SK-MEL-5 (cell line): ENCODE results near the gene SLX9. TPM values are rescaled to one million over a fixed set of nuclear protein-coding genes. Genes with fewer than 3 reads are reported as not detected.

Experiments used
- DNase-seq: peaks from one replicate; pipeline ENCODE4 v3.0.0-alpha.2; 2016; ENCODE audit warnings: low read depth, low spot score
- in situ Hi-C: cut with HindIII; loops from 2 replicates; pipeline ENCODE4 v1.10.0; 2016; ENCODE audit warnings: low sequenced_read_pairs, high pct_unique_total_duplicates, low pct_unique_long_range_greater_than_20kb
- total RNA-seq: library from RNA; depleted of rRNA; stranded (reverse); fragments of >200 nt; shearing (Covaris generic); gene quantifications from 2 replicates; pipeline ENCODE4 v1.2.3, GENCODE V29; 2014

Gene SLX9
- total RNA-seq, 1 experiment from 2014 or later = 34.9 TPM

GRCh38 chr21:44899768-44900558, 39.9 kb upstream of the SLX9 start:
- in situ Hi-C loops = no loop called here
- DNase-seq = no peak

- no peak for DNase-seq
- in situ Hi-C loops = no loop called here
Observed at GRCh38 chr21:44900559-44901251, 39.1 kb upstream of the SLX9 start.

DNA sequence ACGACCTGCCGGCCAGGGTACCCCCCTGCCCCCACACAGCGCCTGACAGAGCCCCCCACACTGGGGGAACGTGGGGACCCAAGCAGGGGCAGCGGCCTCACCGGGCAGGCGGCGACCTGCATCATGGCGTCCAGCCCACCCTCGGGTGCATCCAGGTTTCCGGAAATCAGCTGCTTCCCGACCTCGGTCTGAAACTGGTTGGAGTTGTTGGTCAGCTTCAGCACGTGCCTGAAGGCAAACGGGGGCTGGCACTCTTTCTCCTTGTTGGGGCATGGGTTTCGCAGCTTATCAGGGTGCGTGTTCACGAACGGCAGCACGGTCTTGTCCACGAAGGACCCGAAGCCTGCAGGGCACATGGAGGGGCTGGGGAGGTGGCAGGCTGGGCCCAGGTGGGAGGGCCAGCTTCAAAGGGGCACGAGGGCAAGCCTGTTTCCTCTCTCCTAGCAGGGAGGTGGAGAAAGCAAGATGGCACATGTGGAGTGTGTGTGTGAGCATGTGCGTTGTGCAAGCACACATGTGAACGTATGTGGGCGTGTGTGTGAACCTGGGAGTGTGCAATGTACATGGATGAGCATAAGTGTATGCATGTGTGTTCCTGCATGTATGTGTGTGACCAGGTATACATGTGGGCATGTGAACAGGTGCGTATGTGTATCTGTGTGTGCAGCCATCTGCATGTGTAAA, 38.3 kb upstream of the SLX9 start:
- in situ Hi-C loops = no loop called here
- DNase-seq = no peak

GRCh38 chr21:44902268-44903049, 37.4 kb upstream of the SLX9 start:
- in situ Hi-C loops = no loop called here
- DNase-seq = no peak

DNA sequence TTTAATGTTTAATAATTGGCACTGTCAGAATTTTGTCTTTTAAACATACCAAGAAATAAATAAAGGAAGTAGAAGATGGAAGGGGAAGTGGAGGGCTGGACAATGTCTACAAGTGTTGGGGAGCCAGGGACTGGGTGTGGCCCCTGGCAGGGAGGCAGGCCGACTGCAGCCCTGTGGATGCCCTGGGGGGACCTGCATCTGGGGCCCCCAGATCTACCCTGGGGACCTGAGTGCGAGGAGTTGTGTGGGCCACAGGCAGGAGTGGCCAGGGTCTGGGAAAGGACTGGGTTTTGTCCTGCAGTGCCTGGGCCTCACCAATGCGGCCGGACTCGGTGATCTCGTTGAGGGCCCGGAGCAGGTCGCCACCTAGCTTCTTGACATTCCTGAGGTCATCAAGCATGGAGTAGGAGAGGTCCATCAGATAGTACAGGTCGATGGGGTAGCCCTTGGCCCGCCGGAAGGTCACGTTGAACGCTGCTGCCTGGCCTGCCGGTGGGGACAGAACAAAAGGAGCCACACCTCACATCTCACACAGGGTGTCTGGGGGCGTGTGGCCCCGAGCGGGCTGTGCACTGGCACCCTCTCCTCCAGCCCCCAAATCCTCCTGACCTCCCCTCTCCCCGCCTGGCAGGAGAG, 36.7 kb upstream of the SLX9 start:
- DNase-seq = no peak
- in situ Hi-C loops = no loop called here

DNA sequence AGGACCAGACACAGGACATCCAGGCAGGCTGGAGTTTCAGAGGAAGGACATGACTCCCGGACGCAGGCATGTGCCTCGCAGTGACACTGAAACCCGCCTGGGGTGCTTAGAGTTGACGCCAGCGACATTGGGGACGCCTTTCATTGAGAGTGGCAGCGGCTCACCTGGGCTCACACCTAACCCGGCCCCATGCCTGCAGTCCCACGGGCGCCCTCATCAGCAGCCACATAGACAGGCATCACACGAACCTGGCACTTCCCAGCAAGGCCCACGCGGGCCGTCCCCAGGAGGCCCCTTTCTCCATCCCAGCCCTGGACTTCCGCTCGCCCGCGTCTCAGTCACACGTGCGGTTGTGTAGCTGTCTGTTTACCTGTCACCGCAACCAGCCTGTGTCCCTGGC, 36.1 kb upstream of the SLX9 start:
- no peak for DNase-seq
- in situ Hi-C loops = no loop called here

GRCh38 chr21:44904141-44904923, 35.5 kb upstream of the SLX9 start:
- no peak for DNase-seq
- in situ Hi-C loops = no loop called here

DNA sequence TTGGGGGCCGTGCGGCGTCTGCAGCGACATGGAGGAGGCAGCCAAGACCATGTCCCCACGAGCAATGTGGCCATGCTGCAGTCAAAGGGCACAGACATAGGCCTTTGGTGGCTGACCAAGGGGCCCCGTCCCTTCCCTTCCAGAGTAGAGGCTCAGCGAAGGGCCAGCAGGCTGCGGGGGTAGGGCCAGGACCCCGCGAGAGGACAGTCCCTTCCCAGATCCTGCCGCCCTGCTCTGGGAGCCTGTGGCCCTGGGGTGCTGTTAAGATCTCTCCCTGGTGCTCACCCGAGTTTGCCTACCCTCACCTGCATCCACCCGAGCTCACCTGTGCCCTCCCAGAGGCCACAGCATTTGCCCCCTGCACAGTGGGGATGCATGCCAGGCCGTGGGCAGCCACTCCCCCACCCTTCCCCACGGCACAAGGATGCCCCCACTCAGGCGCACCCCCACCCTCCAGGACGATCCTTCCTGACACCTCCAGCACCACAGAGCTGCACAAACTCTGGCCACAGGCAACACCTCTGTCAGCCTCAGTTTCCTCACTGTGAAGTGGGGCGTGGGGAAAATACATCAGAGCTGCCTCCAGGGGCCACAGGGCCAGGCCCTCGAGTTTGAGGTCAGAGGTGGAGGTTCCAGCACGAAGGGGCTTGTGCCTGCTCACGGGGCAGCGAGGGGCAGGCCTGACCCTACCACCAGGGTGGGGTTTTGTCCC, 34.7 kb upstream of the SLX9 start:
- no peak for DNase-seq
- in situ Hi-C loops = no loop called here

DNA sequence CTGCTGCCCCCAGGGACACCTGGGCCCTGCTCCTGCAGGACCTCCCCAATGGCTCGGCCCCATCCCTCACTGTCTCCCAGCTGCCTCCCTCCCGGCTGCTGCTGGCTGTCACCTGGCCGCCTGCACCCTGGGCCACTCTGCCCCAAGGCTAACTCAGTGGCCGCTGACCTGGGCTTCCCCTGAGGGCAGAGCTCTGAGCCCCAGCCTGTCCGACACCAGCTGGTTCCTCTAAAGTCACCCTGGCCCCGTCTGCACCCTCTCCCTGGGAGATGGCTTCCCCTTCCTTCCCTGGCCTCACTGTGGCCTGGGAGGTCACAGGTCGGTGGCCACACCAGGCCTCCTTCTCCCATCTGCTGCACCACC, 34.1 kb upstream of the SLX9 start:
- in situ Hi-C loops = no loop called here
- no peak for DNase-seq

DNA sequence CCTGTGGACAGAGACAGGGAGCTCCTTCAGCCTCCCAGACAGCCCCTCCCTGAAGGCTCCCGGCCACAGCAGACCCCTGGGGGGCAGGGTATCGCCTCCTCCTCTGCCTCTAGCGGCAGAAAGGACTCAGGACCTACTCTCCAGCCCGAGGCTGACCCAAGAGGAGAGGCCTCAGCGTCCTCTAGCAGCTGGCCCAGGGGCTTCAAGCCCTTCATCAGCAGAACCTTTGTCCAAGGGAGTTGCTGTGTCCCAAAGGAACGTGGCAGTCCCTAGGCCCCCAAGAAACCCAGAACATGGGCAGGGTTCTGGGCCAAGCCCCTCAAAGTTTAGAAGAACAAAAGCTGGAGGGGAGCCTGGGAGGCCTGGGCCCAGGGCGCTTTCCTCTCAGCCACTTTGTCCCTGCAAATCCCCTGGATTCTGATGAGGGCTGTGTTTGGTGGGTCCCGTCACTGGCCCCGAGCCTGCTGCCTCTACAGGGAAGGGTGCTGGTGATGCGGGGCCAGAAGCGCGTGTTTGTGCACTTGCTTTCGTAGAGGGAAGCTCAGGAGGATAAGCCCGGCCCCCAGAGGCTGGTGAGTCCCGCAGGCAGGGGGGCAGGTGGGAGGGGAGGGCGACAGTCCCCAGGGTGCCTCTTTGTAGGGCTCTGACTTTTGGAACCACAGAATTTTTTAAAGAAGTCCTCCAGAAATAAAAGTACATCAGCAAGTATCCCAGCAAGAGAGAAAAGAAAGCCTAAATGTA, 32.4 kb upstream of the SLX9 start:
- in situ Hi-C loops = no loop called here
- DNase-seq = no peak

DNA sequence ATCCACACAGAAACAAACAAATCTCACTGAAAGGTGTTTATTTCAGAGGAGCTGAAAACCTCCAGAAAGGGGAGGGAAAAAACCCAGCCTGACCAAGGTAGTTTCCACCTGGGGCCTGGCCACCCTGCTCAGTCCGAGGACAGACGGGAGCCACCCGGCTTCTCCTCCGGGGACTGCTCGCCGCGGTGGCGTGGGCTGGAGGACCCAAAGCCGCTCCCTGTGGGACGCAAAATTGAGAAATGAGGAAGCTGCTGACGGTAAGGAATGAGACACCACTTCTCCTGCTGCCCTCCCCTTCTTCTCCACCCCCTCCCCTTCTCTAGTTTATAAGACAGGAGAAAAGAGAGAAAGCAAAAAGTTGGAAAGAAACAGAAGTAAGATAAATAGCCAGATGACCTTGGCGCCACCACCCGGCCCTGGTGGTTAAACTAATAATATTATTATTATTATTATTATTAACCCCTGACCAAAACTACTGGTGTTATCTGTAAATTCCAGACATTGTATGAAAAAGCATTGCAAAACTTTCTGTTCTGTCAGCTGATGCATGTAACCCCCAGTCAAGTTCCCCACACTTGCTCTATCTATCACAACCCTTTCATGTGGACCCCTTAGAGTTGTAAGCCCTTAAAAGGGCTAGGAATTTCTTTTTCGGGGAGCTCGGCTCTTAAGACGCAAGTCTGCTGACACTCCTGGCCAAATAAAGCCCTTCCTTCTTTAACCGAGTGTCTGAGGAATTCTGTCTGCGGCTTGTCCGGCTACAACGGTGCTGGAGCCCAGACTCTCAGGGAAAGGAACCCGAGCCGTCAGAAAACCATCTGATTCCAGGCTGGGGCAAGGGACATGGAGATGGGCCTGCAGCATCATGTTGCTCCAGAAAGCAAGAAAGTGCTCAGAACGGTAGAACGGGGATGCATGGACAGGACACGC, 31.6 kb upstream of the SLX9 start:
- DNase-seq = no peak
- in situ Hi-C loops = no loop called here

- in situ Hi-C loops = no loop called here
- no peak for DNase-seq
Observed at GRCh38 chr21:44908908-44909307, 30.9 kb upstream of the SLX9 start.

DNA sequence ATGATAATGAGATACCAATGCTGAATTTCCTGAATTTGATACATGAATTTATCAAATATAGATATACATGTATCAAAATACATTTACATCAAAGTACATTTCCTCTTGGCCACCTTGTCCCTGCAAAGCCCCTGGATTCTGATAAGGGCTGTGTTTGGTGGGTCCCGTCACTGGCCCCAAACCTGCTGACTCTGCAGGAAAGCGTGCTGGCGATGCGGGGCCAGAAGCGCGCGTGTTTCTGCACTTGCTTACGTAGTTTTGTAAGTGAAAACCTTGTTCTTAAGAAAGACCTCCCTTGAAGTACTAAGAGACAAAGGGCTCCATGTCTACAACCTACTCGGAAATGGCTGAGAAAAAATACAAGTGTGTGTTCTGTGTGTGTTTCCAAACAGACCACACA, 30.1 kb upstream of the SLX9 start:
- in situ Hi-C loops = no loop called here
- no peak for DNase-seq

DNA sequence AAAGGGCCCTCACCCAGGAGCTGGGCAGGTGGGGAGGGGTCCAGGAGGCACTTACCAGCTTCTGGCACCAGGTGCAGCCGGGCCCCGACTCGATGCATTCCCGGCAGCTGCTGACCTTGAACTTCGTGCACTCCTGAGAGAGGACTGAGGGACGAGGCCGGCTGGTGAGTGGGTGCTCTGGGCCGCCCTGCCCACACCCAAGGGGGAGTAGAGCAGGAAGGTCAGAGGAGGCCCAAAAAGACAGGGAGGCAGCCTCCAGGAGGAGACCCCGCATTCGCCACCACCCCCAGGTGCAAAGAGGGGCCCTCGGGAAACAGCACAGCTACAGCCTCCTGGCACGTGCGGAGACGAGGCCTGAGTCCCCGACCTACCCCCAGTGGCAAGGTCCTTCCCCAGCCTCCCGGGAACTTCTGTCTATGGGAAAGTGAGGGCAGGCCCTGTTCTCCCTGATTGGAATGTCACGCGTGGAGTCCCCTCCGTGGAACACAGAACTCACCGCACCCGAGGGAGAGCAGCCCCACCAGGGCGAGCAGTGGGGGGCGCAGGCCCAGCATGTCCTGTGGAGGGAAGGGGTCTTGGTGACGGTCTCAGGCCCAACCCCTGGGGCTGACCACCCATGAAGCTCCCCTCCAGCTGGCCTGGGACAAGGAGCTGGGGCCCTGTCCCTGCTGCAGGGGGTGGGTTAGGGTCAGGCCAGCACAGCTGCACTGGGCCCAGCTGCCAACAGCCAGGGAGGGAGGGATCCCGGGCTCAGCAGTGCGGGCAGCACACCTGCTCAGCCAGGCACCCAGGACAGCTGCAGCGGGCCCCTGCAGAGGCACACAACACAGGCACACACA, 29.4 kb upstream of the SLX9 start:
- in situ Hi-C loops = no loop called here
- DNase-seq = no peak
